Amniotic stem cell (primary cell): ENCODE results near the gene PLAC9.
A peak's percentile ranks its signal among the peaks of the same experiment; 100 is the strongest.
"Not testable (repeated sequence)": the region's sequence is repeated elsewhere in the genome, so short reads cannot be mapped to it uniquely, and the experiment has no call there.

Experiments
- DNase-seq: peaks from one replicate; lab custom pipeline; 2025; lab: John Stamatoyannopoulos, UW

The PLAC9 gene

GRCh38 chr10:80132299-80133139, at the start of gene PLAC9:
TSS of gene PLAC9 (plus strand) at chr10:80132730. CDS start at chr10:80132763, 33 bp downstream.
- DNase-seq: no peak

DNA sequence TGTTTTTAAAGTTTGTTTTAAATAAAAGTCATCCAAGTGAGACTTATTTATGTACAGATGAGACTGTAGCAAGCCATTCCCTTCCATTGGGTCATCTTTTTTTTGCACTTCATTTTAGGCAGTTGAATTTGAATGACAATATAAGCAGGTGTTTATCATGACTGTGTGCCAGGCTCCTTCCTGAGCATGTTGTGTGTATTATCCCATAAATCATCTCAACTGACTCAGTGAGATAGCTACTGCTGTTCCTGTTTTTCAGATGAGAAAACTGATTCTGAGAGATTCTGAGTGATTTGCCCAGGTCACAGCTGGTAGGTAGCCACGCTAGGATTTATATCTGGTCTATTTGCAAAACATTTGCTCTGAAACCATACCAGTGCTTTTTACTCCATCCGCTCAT, 42.4 kb upstream of the PLAC9 start:
- no peak for DNase-seq

GRCh38 chr10:80094231-80094630, 38.3 kb upstream of the PLAC9 start:
- no peak for DNase-seq

DNA sequence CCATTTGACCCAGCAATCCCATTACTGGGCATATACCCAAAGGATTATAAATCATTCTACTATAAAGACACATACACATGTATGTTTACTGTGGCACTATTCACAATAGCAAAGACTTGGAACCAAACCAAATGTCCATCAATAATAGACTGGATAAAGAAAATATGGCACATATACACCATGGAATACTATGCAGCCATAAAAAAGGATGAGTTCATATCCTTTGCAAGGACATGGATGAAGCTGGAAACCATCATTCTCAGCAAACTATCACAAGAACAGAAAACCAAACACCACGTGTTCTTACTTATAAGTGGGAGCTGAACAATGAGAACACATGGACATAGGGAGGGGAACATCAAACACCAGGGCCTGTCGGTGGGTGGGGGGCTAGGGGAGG, 34.3 kb upstream of the PLAC9 start:
- DNase-seq: not testable (repeated sequence)

DNA sequence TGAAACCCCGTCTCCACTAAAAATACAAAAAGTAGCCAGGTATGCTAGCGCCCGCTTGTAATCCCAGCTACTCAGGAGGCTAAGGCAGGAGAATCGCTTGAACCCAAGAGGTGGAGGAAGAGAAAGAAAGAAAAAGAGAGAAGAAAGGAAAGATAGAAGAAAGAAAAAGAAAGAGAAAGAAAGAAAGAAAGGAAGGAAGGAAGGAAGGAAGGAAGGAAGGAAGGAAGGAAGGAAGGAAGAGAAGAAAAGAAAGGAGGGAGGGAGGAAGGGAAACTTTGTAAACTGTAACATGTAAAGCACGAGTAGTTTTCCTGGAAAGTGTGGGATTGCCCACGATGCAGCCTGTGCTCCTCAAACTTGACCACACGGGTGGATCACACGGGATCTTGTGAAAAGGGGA, 33.2 kb upstream of the PLAC9 start:
- DNase-seq: not testable (repeated sequence)

DNA sequence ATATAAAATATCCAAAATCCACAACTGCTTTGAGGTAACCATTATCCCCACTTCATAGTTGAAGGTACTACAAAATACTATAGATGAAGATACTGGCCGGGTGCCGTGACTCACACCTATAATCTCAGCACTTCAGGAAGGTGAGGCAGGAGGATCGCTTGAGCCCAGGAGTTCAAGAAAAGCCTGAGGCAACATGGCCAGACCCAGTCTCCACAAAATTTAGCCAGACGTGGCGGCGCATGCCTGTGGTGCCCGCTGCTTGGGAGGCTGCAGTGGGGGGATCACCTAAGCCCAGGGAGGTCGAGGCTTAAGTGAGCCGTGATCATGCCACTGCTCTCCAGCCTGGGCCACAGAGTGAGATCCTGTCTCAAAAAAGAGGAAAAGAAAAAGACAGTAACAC, 32.4 kb upstream of the PLAC9 start:
- no peak for DNase-seq

DNA sequence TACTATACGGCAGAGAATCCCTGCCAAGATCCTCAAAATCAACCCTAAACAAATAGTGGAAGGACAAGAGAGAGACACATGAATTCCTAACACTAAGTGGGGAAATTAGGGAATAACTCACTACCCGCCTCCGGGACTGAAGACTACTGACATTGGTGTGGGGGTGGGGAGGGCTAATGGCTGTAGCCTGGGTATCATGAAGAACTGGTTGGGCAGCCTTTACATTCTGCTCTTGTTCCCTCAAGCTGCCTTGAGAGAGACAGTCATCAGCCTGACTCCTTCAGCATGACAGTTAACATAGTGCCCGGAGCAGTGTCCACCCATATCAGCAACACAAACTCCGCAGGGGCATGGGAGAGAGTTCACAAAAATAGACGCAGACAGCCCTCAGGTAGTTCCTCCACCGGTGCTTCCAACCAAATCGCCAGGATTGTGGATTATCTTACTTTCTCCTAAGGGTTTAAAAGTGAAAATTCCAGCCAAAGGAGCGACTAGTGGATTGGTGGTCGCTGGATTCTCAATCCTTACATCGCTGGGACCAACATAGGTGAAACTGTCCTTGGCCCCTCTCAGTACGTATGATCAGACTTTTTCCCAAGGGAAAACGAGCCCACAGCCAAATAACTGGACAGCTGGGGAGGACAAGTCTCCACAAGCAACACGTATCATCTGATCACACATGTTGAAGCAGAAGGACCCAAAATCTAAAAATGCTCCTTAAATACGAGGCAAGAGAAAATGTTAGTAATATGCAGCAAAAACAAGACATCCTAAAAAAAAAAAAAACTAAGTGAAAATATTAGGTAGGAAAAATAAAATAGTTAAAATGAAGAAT, 31.5 kb upstream of the PLAC9 start:
- DNase-seq: no peak

GRCh38 chr10:80104066-80104926, 28.2 kb upstream of the PLAC9 start:
- peak; percentile 23 for DNase-seq

DNA sequence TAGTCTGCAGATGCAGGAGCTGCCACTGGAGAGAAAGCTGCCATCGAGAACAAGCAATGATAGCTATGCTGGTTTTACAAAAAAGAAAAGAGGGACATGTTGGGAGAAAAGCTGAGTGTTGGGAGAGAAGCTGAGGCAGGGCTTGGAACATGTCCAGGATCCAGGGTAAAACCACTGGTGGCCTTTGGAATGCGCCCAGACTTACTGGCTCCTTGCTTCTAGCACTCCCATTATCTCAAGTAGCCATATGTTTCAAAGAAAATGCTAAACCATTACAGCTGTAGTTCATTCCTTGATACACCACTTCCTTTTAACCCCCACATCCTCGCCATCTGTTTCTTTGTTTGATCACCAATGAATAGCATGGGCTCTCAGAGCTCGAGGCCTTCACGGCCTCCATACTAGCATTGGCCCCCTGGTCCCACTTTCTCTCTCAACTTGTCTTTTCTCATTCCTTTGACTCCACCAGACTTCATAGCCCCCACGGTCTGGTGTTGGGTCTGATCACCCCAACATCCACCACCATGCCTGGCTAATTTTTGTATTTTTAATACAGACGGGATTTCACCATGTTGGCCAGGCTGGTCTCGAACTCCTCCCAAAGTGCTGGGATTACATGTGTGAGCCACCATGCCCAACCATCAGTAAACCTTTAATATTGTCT, 23.8 kb upstream of the PLAC9 start:
- no peak for DNase-seq

DNA sequence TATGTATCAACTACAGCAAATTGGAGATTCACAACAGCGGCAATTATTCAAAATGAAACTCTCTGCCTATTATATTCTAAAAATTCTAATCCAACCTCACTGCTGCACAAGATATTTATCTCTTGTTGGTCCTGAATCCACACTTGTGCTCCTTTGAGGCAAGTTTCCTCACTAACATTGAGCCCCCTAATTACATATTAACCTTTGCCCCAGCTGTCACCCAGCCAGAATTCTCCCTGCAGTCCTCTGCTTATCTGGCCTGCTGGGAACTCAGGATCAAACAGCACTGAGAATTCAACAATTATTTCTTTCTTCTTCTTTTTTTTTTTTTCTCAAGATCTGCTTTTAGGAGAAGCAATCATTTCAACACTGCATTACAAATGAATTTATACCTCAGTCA, 21.5 kb upstream of the PLAC9 start:
- no peak for DNase-seq

GRCh38 chr10:80118669-80119068, 13.9 kb upstream of the PLAC9 start:
- no peak for DNase-seq

DNA sequence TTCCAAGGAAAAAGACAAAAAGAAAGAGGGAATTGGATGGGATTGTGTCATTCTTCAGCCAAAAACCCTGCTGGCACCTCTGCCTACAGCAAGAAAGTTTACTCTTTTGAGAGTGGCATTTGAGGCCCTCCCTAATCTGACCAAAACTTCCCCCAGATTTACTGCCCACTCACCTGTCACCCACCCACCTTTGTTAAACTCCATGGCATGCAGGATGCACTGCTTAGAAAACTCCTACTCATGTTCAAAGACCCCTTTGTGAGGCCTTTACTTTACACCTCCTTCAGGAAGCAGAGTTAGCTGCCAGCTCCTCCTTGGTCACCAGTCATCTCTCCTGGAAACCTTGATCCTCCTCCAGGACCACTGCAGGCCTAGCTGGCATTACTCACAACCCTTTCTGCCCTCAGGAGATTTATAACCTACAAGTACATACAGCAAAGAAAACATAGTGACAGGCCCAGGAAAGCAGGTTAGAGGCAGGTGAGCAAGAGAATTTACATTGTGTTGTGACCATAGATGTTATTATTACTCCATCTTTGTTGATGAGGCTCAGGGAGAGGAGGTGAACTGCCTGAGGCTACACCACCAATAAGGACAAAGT, 10.3 kb upstream of the PLAC9 start:
- DNase-seq: no peak

DNA sequence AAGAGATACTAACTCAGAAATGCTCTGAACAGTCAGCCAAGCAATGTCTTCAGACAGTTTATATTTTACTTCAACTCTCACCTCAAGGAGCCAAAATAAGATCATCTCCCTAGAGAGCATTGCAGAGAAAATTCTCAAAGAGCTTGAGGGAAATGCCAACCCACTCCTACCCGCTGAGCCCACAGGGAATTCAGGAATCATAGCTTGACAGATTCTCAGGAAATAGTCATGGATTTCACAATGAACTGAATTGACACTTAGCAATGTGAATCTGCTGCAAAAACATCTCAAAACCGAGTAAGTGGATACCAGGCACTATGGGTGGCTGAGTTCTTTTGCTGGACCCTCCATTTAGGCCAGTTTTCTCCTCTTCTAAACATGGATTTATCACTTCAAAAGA, 9.8 kb upstream of the PLAC9 start:
- DNase-seq: no peak

DNA sequence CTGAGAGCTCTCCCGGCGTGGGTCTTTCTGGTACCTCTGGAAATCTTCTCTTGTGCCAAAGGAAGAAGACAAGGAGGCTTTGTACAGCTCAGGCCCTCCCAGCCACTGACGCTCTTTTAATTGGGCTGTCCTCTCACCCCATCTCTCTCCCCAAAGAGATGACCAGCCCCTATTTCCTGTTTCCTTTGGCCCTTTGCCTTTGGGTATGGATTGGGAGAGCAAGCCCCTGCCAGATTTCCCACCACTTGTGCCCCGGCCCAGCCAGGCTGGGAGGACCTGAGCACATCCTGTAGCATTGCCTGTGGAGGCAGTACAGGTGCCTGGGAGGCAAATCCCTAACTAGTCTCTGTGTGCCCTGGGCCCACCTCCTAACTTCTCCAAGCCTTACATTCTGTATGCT, 5.7 kb upstream of the PLAC9 start:
- DNase-seq: no peak

GRCh38 chr10:80131499-80131901, 1.0 kb upstream of the PLAC9 start:
- no peak for DNase-seq

DNA sequence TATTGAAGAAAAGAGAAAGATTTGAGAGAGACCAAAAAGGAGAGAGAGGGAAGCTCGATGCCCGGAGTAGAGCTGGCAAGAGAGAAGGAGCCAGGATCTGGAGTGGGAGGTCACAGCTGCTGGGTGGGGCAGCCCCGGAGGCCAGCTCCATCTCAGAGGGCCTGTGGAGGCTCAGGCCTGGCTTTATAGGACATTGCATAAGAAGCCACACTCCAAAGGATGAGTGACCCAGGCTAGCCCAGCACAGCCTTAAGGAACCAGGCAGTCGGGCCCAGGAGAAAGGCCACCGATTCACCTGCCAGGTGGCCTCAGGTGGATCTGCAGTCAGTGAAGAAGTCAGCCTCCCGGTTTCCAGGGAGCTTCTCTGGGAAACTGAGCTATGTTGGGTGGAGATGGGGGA, 676 bp downstream of the PLAC9 start:
- DNase-seq: no peak

- not testable (repeated sequence) for DNase-seq
These were observed 1.2 kb downstream of the PLAC9 start for GRCh38 chr10:80133687-80134086.

DNA sequence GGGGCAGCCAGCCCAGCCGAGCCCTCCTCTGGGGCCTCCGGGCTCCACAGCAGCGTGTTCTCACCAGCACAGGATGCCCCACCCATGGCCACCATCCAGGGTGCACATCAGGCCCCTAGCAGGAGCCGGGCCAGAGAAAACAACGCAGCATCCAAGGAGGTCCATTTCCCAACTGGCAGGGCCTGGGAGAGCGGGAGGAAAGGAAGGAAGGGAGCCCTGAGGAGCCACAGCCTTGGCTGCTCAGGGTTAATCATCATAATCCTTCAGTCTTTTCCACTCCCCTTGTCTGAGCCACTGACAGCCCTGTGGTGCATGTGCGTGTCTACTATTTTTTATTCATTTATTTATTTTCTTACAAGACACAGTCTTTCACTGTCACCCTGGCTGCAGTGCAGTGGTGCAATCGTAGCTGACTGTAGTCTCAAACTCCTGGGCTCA, 3.6 kb downstream of the PLAC9 start:
- DNase-seq: no peak

GRCh38 chr10:80137031-80137862, 4.7 kb downstream of the PLAC9 start:
- DNase-seq: no peak

- DNase-seq: no peak
These were observed 5.4 kb downstream of the PLAC9 start for GRCh38 chr10:80137920-80138319.
